MM.1S (cell line): ENCODE results near the gene ATF2.
A peak's percentile ranks its signal among the peaks of the same experiment; 100 is the strongest.

ENCODE experiments used
- DNase-seq: peaks from one replicate; pipeline ENCODE4 v3.0.0-alpha.2; 2015
- H2AFZ ChIP-seq: fragments of 300-600 bp; sonication (generic); 2 replicates; pipeline ENCODE4 v1.6.0; 2016; ENCODE audit warnings: antibody characterized with exemption, low read length
- H3F3A ChIP-seq: fragments of 300-600 bp; sonication (generic); 2 replicates; pipeline ENCODE4 v1.6.1; 2016; ENCODE audit warnings: mild to moderate bottlenecking, antibody characterized with exemption, low read length, moderate library complexity, mixed read lengths; ENCODE audit not compliant: insufficient read depth
- H3K27ac ChIP-seq: fragments of 300-600 bp; sonication (generic); 2 replicates; pipeline ENCODE4 v1.5.1; 2016; ENCODE audit warnings: mild to moderate bottlenecking, low read length
- H3K27me3 ChIP-seq: fragments of 300-600 bp; sonication (generic); replicated peaks from 2 replicates; pipeline ENCODE4 v1.6.0; 2016; ENCODE audit warnings: low read length; ENCODE audit not compliant: insufficient read depth
- H3K36me3 ChIP-seq: fragments of 300-600 bp; sonication (generic); replicated peaks from 2 replicates; pipeline ENCODE4 v1.6.1; 2016; ENCODE audit warnings: mild to moderate bottlenecking, low read length, mixed read lengths; ENCODE audit not compliant: insufficient read depth
- H3K4me1 ChIP-seq: fragments of 300-600 bp; sonication (generic); 2 replicates; pipeline ENCODE4 v1.6.1; 2016; ENCODE audit warnings: low read length, mixed read lengths
- H3K4me2 ChIP-seq: fragments of 300-600 bp; sonication (generic); 2 replicates; pipeline ENCODE4 v1.6.0; 2016; ENCODE audit warnings: low read depth, low read length
- H3K4me3 ChIP-seq: fragments of 300-600 bp; sonication (generic); 2 replicates; pipeline ENCODE4 v1.5.1; 2016; ENCODE audit warnings: low read length, mixed read lengths
- H3K79me2 ChIP-seq: fragments of 300-600 bp; sonication (generic); 2 replicates; pipeline ENCODE4 v1.6.1; 2016; ENCODE audit warnings: mixed run types, low read length, mixed read lengths
- H3K9ac ChIP-seq: fragments of 300-600 bp; sonication (generic); 2 replicates; pipeline ENCODE4 v1.6.1; 2016; ENCODE audit warnings: low read length, mixed read lengths
- H3K9me2 ChIP-seq: fragments of 300-600 bp; sonication (generic); replicated peaks from 2 replicates; pipeline ENCODE4 v1.6.1; 2016; ENCODE audit warnings: mild to moderate bottlenecking, low read length, mixed read lengths; ENCODE audit not compliant: insufficient read depth
- H3K9me3 ChIP-seq: fragments of 300-600 bp; sonication (generic); replicated peaks from 2 replicates; pipeline ENCODE4 v1.6.1; 2016; ENCODE audit warnings: mild to moderate bottlenecking, low read length, mixed read lengths; ENCODE audit not compliant: insufficient read depth
- H4K20me1 ChIP-seq: fragments of 300-600 bp; sonication (generic); 2 replicates; pipeline ENCODE4 v1.6.1; 2016; ENCODE audit warnings: mild to moderate bottlenecking, low read length, moderate library complexity, mixed read lengths; ENCODE audit not compliant: insufficient read depth
- EZH2 ChIP-seq: fragments of 300-600 bp; sonication (generic); optimal IDR thresholded peaks from 2 replicates; pipeline ENCODE3; 2017; ENCODE audit warnings: low read depth, mild to moderate bottlenecking, antibody characterized with exemption, low read length, mixed read lengths
- EZH2phosphoT487 ChIP-seq: fragments of 300-600 bp; sonication (generic); IDR thresholded peaks from 2 replicates; pipeline ENCODE4 v1.6.1; 2018; ENCODE audit warnings: antibody characterized with exemption, low read length
- TF ChIP-seq, protein P1 (sequence below): fragments of 300-600 bp; sonication (generic); IDR thresholded peaks from 2 replicates; pipeline ENCODE4 v1.5.1; 2016; ENCODE audit warnings: antibody characterized with exemption, low read length, mixed read lengths

ATF2 gene

GRCh38 chr2:175187378-175187777 is 19.4 kb upstream of the ATF2 start:
- peak; percentile 70 for DNase-seq
- H3K9ac ChIP-seq = no peak overlapping the region
- no peaks in the 10 kb centered on the region for H3K36me3 ChIP-seq
- H3K4me3 ChIP-seq = no peak overlapping the region
- no peaks in the 10 kb centered on the region for H3K4me1 ChIP-seq
- H3K4me2 ChIP-seq = no peak overlapping the region
- no peaks in the 10 kb centered on the region for H3K9me2 ChIP-seq
- H2AFZ ChIP-seq = no peak overlapping the region
- H3K27me3 ChIP-seq = no peaks in the 10 kb centered on the region
- TF ChIP-seq EZH2phosphoT487 = no peak
- TF ChIP-seq, protein P1, sequence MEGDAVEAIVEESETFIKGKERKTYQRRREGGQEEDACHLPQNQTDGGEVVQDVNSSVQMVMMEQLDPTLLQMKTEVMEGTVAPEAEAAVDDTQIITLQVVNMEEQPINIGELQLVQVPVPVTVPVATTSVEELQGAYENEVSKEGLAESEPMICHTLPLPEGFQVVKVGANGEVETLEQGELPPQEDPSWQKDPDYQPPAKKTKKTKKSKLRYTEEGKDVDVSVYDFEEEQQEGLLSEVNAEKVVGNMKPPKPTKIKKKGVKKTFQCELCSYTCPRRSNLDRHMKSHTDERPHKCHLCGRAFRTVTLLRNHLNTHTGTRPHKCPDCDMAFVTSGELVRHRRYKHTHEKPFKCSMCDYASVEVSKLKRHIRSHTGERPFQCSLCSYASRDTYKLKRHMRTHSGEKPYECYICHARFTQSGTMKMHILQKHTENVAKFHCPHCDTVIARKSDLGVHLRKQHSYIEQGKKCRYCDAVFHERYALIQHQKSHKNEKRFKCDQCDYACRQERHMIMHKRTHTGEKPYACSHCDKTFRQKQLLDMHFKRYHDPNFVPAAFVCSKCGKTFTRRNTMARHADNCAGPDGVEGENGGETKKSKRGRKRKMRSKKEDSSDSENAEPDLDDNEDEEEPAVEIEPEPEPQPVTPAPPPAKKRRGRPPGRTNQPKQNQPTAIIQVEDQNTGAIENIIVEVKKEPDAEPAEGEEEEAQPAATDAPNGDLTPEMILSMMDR = peak; percentile 63
- H3K79me2 ChIP-seq = no peaks in the 10 kb centered on the region
- H3K27ac ChIP-seq = no peak overlapping the region
- H3K9me3 ChIP-seq = no peaks in the 10 kb centered on the region
- H3F3A ChIP-seq = no peaks in the 10 kb centered on the region
- no peaks in the 10 kb centered on the region for H4K20me1 ChIP-seq

DNA sequence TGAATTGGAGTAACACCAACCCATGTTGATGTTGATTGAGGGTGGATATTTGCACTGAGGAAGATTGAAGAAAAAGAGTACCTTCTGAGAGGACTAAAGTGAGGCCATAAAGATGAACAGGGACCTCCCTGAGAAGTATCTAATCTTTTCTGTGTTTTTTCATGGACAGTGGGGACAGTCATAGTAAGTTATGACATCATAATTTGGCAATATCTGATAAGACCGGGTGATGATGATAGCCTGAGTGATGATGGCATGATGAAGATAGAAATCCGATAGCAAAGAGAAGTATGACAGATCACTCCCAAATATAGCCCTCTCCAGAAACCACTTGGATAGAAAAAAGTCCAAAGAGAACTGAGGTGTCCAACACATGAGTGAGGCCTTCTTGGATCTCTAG is 15.7 kb upstream of the ATF2 start:
- Histone ChIP-seq H2AFZ (no peak overlapping the region), H3K9ac (no peak overlapping the region), H3K27ac (no peak overlapping the region), H3K9me3 (no peaks in the 10 kb centered on the region), H3K36me3 (peaks cover 9% of the 10 kb centered on the region; the same call in 1 of the 2 replicates), H3K79me2 (peaks cover 34% of the 10 kb centered on the region), H3K4me3 (no peak overlapping the region), H4K20me1 (peaks cover 12% of the 10 kb centered on the region; the same call in 1 of the 2 replicates), H3K9me2 (no peaks in the 10 kb centered on the region), H3K27me3 (no peaks in the 10 kb centered on the region), H3K4me2 (no peak overlapping the region), H3F3A (peaks cover 18% of the 10 kb centered on the region), H3K4me1 (peaks cover 17% of the 10 kb centered on the region)
- no peak for TF ChIP-seq EZH2phosphoT487
- TF ChIP-seq, protein P1 = no peak
- no peak for TF ChIP-seq EZH2
- no peak for DNase-seq

GRCh38 chr2:175181877-175182308 is 13.9 kb upstream of the ATF2 start:
- H3K27me3 ChIP-seq = no peaks in the 10 kb centered on the region
- H3K4me3 ChIP-seq = peak overlapping the region; percentile 99
- peak overlapping the region; percentile 80 for H3K4me2 ChIP-seq
- H3K79me2 ChIP-seq = peaks cover 51% of the 10 kb centered on the region
- TF ChIP-seq, protein P1 = no peak
- TF ChIP-seq EZH2phosphoT487 = no peak
- peaks cover 16% of the 10 kb centered on the region; the same call in 1 of the 2 replicates for H4K20me1 ChIP-seq
- peaks cover 27% of the 10 kb centered on the region for H3F3A ChIP-seq
- peaks cover 27% of the 10 kb centered on the region for H3K4me1 ChIP-seq
- peak overlapping the region; percentile 85; the same call in 1 of the 2 replicates for H3K27ac ChIP-seq
- no peaks in the 10 kb centered on the region for H3K9me2 ChIP-seq
- peak overlapping the region; percentile 98 for H3K9ac ChIP-seq
- peak; percentile 15 for DNase-seq
- peak overlapping the region; percentile 87 for H2AFZ ChIP-seq
- H3K9me3 ChIP-seq = no peaks in the 10 kb centered on the region
- H3K36me3 ChIP-seq = peaks cover 26% of the 10 kb centered on the region; the same call in 1 of the 2 replicates
